ENCODE measurements around the gene THOC1. TPM values are rescaled to one million over a fixed set of nuclear protein-coding genes. Genes with fewer than 3 reads are reported as not detected.

The THOC1 gene
- total and polyA plus RNA-seq, 2 experiments from 2014 or later = 73.0 to 108 TPM

DNA sequence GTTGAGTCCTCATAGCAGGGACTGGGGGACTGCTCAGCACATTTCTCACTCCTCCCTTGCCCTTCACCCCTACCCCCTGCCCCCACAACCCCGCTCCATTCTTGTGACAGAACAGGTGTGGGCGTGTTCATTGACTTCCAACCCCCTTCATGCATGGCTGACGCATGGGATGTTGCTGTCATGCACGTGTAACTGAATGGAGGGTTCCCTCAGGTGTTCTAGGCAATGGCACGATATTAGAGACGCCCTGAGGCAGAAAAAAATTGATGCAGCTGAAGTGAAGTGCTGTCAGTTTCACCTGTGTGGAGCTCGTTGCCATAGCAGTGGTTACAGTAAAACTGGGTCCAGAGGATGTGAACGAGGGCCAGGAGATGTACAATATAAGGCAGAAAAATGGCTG, 6.5 kb upstream of the THOC1 start:
- H3K79me2 ChIP-seq (replicated peaks; ENCODE audit: insufficient read depth) = no peaks in the 10 kb centered on the region
- no peak overlapping the region for H3K27ac ChIP-seq (ENCODE audit: low read depth)
- no peaks in the 10 kb centered on the region for H3K27me3 Mint-ChIP-seq (ENCODE audit: insufficient read depth, low read depth, poor library complexity)
- no peaks in the 10 kb centered on the region; the same call in 1 of the 2 replicates for H4K20me1 ChIP-seq (replicated peaks; ENCODE audit: insufficient read depth)
- TF ChIP-seq JUNB (IDR thresholded peaks at IDR 0.05; ENCODE audit: unreplicated experiment) (no peak), ZNF114 (CRISPR knock-in tag; IDR thresholded peaks at IDR 0.05) (no peak), POLR2AphosphoS5 (IDR thresholded peaks at IDR 0.05; ENCODE audit: low read depth) (no peak), EZH2 (IDR thresholded peaks at IDR 0.05; ENCODE audit: low read depth, unreplicated experiment) (no peak), EZH2phosphoT487 (IDR thresholded peaks at IDR 0.05; ENCODE audit: unreplicated experiment) (no peak)
- TF ChIP-seq, protein P1, sequence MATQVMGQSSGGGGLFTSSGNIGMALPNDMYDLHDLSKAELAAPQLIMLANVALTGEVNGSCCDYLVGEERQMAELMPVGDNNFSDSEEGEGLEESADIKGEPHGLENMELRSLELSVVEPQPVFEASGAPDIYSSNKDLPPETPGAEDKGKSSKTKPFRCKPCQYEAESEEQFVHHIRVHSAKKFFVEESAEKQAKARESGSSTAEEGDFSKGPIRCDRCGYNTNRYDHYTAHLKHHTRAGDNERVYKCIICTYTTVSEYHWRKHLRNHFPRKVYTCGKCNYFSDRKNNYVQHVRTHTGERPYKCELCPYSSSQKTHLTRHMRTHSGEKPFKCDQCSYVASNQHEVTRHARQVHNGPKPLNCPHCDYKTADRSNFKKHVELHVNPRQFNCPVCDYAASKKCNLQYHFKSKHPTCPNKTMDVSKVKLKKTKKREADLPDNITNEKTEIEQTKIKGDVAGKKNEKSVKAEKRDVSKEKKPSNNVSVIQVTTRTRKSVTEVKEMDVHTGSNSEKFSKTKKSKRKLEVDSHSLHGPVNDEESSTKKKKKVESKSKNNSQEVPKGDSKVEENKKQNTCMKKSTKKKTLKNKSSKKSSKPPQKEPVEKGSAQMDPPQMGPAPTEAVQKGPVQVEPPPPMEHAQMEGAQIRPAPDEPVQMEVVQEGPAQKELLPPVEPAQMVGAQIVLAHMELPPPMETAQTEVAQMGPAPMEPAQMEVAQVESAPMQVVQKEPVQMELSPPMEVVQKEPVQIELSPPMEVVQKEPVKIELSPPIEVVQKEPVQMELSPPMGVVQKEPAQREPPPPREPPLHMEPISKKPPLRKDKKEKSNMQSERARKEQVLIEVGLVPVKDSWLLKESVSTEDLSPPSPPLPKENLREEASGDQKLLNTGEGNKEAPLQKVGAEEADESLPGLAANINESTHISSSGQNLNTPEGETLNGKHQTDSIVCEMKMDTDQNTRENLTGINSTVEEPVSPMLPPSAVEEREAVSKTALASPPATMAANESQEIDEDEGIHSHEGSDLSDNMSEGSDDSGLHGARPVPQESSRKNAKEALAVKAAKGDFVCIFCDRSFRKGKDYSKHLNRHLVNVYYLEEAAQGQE (IDR thresholded peaks at IDR 0.05; ENCODE audit: unreplicated experiment) = no peak
- TF ChIP-seq, protein P2, sequence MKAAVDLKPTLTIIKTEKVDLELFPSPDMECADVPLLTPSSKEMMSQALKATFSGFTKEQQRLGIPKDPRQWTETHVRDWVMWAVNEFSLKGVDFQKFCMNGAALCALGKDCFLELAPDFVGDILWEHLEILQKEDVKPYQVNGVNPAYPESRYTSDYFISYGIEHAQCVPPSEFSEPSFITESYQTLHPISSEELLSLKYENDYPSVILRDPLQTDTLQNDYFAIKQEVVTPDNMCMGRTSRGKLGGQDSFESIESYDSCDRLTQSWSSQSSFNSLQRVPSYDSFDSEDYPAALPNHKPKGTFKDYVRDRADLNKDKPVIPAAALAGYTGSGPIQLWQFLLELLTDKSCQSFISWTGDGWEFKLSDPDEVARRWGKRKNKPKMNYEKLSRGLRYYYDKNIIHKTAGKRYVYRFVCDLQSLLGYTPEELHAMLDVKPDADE (IDR thresholded peaks at IDR 0.05) = no peak
- H3K4me1 ChIP-seq (ENCODE audit: insufficient read depth) = peaks cover 8% of the 10 kb centered on the region; the same call in 1 of the 2 replicates
- no peaks in the 10 kb centered on the region for H3F3A ChIP-seq (replicated peaks; ENCODE audit: low read depth)
- ATAC-seq (no peak), DNase-seq (ENCODE audit: low spot score) (no peak)
- peaks cover 4% of the 10 kb centered on the region; the same call in 1 of the 3 replicates for H3K36me3 Mint-ChIP-seq (ENCODE audit: low read depth)
- no peaks in the 10 kb centered on the region for H3K27me3 ChIP-seq (ENCODE audit: insufficient read depth)
- no peak overlapping the region for H3K4me2 ChIP-seq
- peaks cover 11% of the 10 kb centered on the region for H3K4me1 Mint-ChIP-seq
- H3K36me3 ChIP-seq (ENCODE audit: insufficient read depth) = no peaks in the 10 kb centered on the region
- H2AFZ ChIP-seq = no peak overlapping the region
- H3K27ac Mint-ChIP-seq = no peak overlapping the region
- H3K9me2 ChIP-seq (ENCODE audit: insufficient read depth) = no peaks in the 10 kb centered on the region
- H3K9me3 Mint-ChIP-seq = no peaks in the 10 kb centered on the region; the same call in 2 of the 3 replicates
- no peak overlapping the region for H3K4me3 ChIP-seq
- H3K4me3 Mint-ChIP-seq = no peak overlapping the region

DNA sequence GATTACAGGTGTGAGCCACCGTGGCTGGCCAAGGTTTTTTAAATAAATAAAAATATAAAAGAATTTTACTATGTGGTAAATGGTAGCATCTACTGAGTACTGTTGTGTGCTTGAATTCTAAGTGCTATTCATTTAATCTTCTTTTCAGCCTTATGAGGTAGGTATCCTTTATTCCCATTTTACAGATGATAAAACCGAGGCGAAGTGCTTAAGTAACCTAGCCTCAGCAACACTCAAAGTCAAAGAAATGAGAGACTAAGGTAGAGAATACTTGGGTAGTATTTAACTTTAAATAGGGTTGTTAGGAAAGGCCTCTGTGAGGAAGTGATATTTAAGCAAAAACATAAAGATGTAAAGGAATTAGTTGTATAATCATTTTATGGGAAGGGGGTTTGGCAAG, 5.7 kb upstream of the THOC1 start:
- no peaks in the 10 kb centered on the region; the same call in 2 of the 3 replicates for H3K9me3 Mint-ChIP-seq
- H3K27ac Mint-ChIP-seq = 0 out of 2 replicates have a peak overlapping the region, but pooled peaks have one; percentile 40
- peaks cover 13% of the 10 kb centered on the region for H3K4me1 ChIP-seq (ENCODE audit: insufficient read depth)
- H3K4me3 ChIP-seq = no peak overlapping the region
- no peak for DNase-seq (ENCODE audit: low spot score)
- H3K27me3 ChIP-seq (ENCODE audit: insufficient read depth) = no peaks in the 10 kb centered on the region
- no peak overlapping the region for H3K4me2 ChIP-seq
- no peak overlapping the region for H2AFZ ChIP-seq
- no peak for ATAC-seq
- H3K36me3 Mint-ChIP-seq (ENCODE audit: low read depth) = peaks cover 4% of the 10 kb centered on the region; the same call in 1 of the 3 replicates
- no peaks in the 10 kb centered on the region for H3K9me2 ChIP-seq (ENCODE audit: insufficient read depth)
- H4K20me1 ChIP-seq (replicated peaks; ENCODE audit: insufficient read depth) = no peaks in the 10 kb centered on the region; the same call in 1 of the 2 replicates
- H3F3A ChIP-seq (replicated peaks; ENCODE audit: low read depth) = 0 out of 2 replicates have a peak, but pooled peaks cover 3% of the 10 kb centered on the region
- H3K27ac ChIP-seq (ENCODE audit: low read depth) = no peak overlapping the region
- peaks cover 2% of the 10 kb centered on the region for H3K27me3 Mint-ChIP-seq (ENCODE audit: insufficient read depth, low read depth, poor library complexity)
- no peaks in the 10 kb centered on the region for H3K36me3 ChIP-seq (ENCODE audit: insufficient read depth)
- no peak overlapping the region for H3K4me3 Mint-ChIP-seq
- peaks cover 15% of the 10 kb centered on the region for H3K4me1 Mint-ChIP-seq
- peaks cover 6% of the 10 kb centered on the region; the same call in 1 of the 2 replicates for H3K79me2 ChIP-seq (replicated peaks; ENCODE audit: insufficient read depth)
- TF ChIP-seq JUNB (IDR thresholded peaks at IDR 0.05; ENCODE audit: unreplicated experiment) (no peak), EZH2phosphoT487 (IDR thresholded peaks at IDR 0.05; ENCODE audit: unreplicated experiment) (no peak), EZH2 (IDR thresholded peaks at IDR 0.05; ENCODE audit: low read depth, unreplicated experiment) (no peak), ZNF114 (CRISPR knock-in tag; IDR thresholded peaks at IDR 0.05) (no peak), POLR2AphosphoS5 (IDR thresholded peaks at IDR 0.05; ENCODE audit: low read depth) (no peak)
- TF ChIP-seq, protein P2 (IDR thresholded peaks at IDR 0.05) = no peak
- TF ChIP-seq, protein P3, sequence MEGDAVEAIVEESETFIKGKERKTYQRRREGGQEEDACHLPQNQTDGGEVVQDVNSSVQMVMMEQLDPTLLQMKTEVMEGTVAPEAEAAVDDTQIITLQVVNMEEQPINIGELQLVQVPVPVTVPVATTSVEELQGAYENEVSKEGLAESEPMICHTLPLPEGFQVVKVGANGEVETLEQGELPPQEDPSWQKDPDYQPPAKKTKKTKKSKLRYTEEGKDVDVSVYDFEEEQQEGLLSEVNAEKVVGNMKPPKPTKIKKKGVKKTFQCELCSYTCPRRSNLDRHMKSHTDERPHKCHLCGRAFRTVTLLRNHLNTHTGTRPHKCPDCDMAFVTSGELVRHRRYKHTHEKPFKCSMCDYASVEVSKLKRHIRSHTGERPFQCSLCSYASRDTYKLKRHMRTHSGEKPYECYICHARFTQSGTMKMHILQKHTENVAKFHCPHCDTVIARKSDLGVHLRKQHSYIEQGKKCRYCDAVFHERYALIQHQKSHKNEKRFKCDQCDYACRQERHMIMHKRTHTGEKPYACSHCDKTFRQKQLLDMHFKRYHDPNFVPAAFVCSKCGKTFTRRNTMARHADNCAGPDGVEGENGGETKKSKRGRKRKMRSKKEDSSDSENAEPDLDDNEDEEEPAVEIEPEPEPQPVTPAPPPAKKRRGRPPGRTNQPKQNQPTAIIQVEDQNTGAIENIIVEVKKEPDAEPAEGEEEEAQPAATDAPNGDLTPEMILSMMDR (conservative IDR thresholded peaks at IDR 0.05; ENCODE audit: low read depth in 2 of 2) = no peak
- TF ChIP-seq, protein P1 (IDR thresholded peaks at IDR 0.05; ENCODE audit: unreplicated experiment) = no peak

Data from GM23338 (cell line).